Upper lobe of right lung (tissue), 1 donor: ENCODE measurements around the gene FAM169A. TPM values are rescaled to one million over a fixed set of nuclear protein-coding genes. Genes with fewer than 3 reads are reported as not detected.

Experiments
- ATAC-seq: fragments of 200-7000 bp; cut with Tn5 transposase; one replicate; pipeline ENCODE4 v1.9.1; 2020; ENCODE audit warnings: mild to moderate bottlenecking, moderate library complexity
- DNase-seq: peaks from one replicate; pipeline ENCODE4 v3.0.0-alpha.2; 2020
- H3K27ac ChIP-seq: fragments of 200-600 bp; one replicate; pipeline ENCODE4 v1.8.0; 2022
- H3K27me3 ChIP-seq: fragments of 200-600 bp; one replicate; pipeline ENCODE4 v1.8.0; 2022; ENCODE audit warnings: mild to moderate bottlenecking
- H3K36me3 ChIP-seq: fragments of 200-600 bp; one replicate; pipeline ENCODE4 v1.8.0; 2022
- H3K4me1 ChIP-seq: fragments of 200-600 bp; one replicate; pipeline ENCODE4 v1.8.0; 2022
- H3K4me3 ChIP-seq: fragments of 200-600 bp; one replicate; pipeline ENCODE4 v1.8.0; 2022; ENCODE audit warnings: mild to moderate bottlenecking
- H3K9me3 ChIP-seq: fragments of 200-600 bp; one replicate; pipeline ENCODE4 v1.8.0; 2022
- CTCF ChIP-seq: fragments of 200-600 bp; IDR thresholded peaks from one replicate; pipeline ENCODE4 v1.8.0; 2022; ENCODE audit warnings: antibody characterized with exemption
- intact Hi-C: fragments of 100-400 bp; cut with DNase I; formaldehyde crosslinking; loops from one replicate; pipeline ENCODE4 v1.11.0; 2022
- total RNA-seq: library from RNA; stranded (reverse); fragmentation: NEBNext Ultra II Directional; extraction: Animal tissue kit (Norgen Biotek cat#: 25700); gene quantifications from one replicate; pipeline ENCODE4 v1.2.1, GENCODE V29; 2021
- donor health status: DM: no; HTN: yes; CAD: no; lungs with severe emphysema.

The FAM169A gene
- total RNA-seq, 1 donor from 2014 or later = 0.84 TPM

GRCh38 chr5:74897049-74897448, 30.9 kb upstream of the FAM169A start:
- H3K36me3 ChIP-seq = no peaks in the 10 kb centered on the region
- H3K27ac ChIP-seq = no peak overlapping the region
- ATAC-seq = no peak
- H3K4me1 ChIP-seq = no peaks in the 10 kb centered on the region
- DNase-seq = no peak
- no peaks in the 10 kb centered on the region for H3K9me3 ChIP-seq
- intact Hi-C loops = no loop called here
- no peaks in the 10 kb centered on the region for H3K27me3 ChIP-seq
- no peak for TF ChIP-seq CTCF
- H3K4me3 ChIP-seq = no peak overlapping the region

GRCh38 chr5:74895906-74896305, 29.7 kb upstream of the FAM169A start:
- H3K4me1 ChIP-seq = no peaks in the 10 kb centered on the region
- intact Hi-C loops = no loop called here

GRCh38 chr5:74894351-74894750, 28.2 kb upstream of the FAM169A start:
- intact Hi-C loops = no loop called here
- Histone ChIP-seq H3K4me1 (no peaks in the 10 kb centered on the region), H3K9me3 (no peaks in the 10 kb centered on the region), H3K27me3 (no peaks in the 10 kb centered on the region), H3K4me3 (no peak overlapping the region), H3K27ac (no peak overlapping the region), H3K36me3 (no peaks in the 10 kb centered on the region)
- no peak for DNase-seq
- no peak for ATAC-seq
- no peak for TF ChIP-seq CTCF

More at GRCh38 chr5:74895906-74896305, 29.7 kb upstream of the FAM169A start:
- H3K9me3 ChIP-seq = no peaks in the 10 kb centered on the region
- no peak overlapping the region for H3K27ac ChIP-seq
- peak; percentile 73 for DNase-seq
- no peaks in the 10 kb centered on the region for H3K36me3 ChIP-seq
- H3K4me3 ChIP-seq = no peak overlapping the region
- TF ChIP-seq CTCF = no peak
- ATAC-seq = peak; percentile 89
- H3K27me3 ChIP-seq = no peaks in the 10 kb centered on the region

- no peak for TF ChIP-seq CTCF
- no peaks in the 10 kb centered on the region for H3K36me3 ChIP-seq
- H3K9me3 ChIP-seq = no peaks in the 10 kb centered on the region
- H3K4me3 ChIP-seq = no peak overlapping the region
- intact Hi-C loops = no loop called here
- H3K27me3 ChIP-seq = no peaks in the 10 kb centered on the region
- DNase-seq (no peak), ATAC-seq (no peak)
- no peak overlapping the region for H3K27ac ChIP-seq
- H3K4me1 ChIP-seq = no peaks in the 10 kb centered on the region
Measured at GRCh38 chr5:74892921-74893320, 26.7 kb upstream of the FAM169A start.

- Histone ChIP-seq H3K27ac (no peak overlapping the region), H3K4me3 (no peak overlapping the region), H3K9me3 (no peaks in the 10 kb centered on the region), H3K36me3 (no peaks in the 10 kb centered on the region), H3K27me3 (no peaks in the 10 kb centered on the region), H3K4me1 (no peaks in the 10 kb centered on the region)
- TF ChIP-seq CTCF = no peak
- intact Hi-C loops = no loop called here
- DNase-seq (no peak), ATAC-seq (peak; percentile 46)
Measured at GRCh38 chr5:74889523-74890105, 23.4 kb upstream of the FAM169A start.

- intact Hi-C loops = no loop called here
- no peak for TF ChIP-seq CTCF
- no peak for ATAC-seq
- Histone ChIP-seq H3K36me3 (no peaks in the 10 kb centered on the region), H3K9me3 (no peaks in the 10 kb centered on the region), H3K4me3 (no peak overlapping the region), H3K4me1 (no peaks in the 10 kb centered on the region), H3K27me3 (no peaks in the 10 kb centered on the region), H3K27ac (no peak overlapping the region)
- no peak for DNase-seq
Measured at GRCh38 chr5:74888117-74888516, 21.9 kb upstream of the FAM169A start.
